Epithelial cell of esophagus (primary cell): ENCODE results near the gene IFNL1.

ENCODE experiments used
- DNase-seq: peaks from one replicate; pipeline ENCODE4 v3.0.0; 2010; ENCODE audit warnings: low read depth
- H3K4me3 ChIP-seq: 2 replicates; pipeline ENCODE4 v1.5.1; 2011; ENCODE audit warnings: mild to moderate bottlenecking, low read length, control low read depth
- CTCF ChIP-seq: IDR thresholded peaks from 2 replicates; pipeline ENCODE4 v1.5.1; 2011; ENCODE audit warnings: low read depth, mild to moderate bottlenecking, low read length, control low read depth, inconsistent platforms; ENCODE audit not compliant: insufficient read depth; ENCODE audit errors: missing control alignments

The IFNL1 gene

DNA sequence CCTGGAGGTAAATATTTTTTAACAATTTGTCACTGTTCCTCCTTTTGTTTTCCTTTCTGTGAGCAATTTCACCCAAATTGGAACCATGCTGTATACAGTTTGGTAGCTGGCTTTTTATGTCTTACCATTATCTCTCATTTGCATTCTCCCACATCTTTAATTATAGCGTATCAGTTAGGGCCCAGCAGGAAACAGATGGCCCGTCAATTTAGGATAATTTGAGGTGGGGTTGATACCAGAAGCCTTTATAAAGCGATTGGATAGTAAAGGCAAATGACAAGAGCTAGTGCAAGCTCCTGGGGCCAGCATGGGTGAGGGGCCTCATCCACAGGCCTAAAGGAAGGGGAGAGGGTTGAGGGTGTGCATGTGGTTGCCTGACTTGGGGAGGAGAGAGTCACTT lies 43.7 kb upstream of the IFNL1 start:
- no peak for TF ChIP-seq CTCF

DNA sequence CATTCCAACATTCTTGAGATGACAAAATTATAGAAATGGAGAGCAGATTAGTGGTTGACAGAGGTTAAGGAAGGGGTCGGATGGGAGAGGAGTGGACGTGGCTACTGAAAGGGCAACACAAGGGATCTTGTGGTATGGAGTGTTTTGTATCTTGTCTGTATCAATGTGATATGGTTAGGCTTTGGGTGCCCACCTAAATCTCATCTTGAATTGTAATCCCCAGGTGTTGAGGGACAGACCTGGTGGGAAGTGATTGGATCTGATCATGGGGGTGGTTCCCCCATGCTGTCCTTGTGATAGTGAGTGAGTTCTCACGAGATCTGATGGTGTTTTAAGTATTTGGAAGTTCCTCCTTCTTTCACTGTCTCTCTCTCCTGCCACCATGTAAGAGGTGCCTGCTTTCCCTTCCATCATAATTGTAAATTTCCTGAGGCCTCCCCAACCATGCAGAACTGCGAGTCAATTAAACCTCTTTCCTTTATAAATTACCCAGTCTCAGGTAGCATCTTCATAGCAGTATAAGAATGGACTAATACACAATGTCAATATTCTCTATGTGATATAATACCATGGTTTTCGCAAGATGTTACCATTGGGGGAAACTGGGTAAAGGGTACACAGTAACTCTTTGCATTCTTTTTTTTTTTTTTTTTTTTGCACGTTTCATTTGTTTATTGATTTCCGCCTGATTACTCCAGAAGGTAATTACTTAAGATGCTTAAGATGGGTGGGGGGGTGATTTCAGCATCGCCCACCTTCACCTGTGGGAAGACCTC lies 42.6 kb upstream of the IFNL1 start:
- DNase-seq: no peak
- H3K4me3 ChIP-seq: no peak overlapping the region
- TF ChIP-seq CTCF: no peak

More for the DNA sequence above, 43.7 kb upstream of the IFNL1 start:
- DNase-seq: no peak
- H3K4me3 ChIP-seq: no peak overlapping the region

DNA sequence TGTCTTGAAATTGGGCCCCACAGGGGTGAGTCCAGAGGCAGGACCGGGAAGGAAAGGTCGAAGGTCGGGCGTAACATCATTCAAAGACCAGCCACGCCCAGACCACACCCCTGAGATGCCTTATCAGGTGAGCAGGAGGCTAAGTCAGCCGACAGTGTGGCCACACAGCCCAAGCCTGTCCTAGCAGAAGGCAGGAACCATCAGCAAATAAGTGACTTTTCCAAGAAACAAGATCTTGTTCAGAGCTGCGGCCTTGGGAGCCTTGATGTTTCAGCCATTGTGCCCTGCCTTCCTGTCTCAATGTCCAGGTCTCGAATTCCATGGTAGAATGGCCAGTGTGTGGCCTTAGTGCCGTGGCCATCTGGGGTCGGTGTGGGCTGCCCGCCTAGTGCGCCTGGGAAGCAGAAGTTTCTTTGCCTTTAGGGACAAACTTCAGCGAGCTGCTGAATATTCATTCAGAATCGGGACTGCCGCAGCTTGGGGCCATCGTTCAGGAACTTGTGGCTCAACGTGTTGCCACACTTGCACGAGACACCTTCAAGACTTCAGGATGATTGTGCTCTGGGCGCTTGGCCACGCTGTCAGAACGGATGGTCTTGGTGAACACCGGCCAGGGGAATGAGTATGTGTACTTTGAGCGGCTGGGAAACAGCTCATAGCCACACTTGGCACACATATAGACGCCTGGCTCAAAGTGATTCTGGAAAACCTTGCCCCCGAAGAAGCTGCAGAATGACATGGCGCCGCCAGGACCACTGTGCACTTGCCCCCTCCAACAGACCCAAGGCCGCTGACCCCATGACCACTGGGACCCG lies 41.5 kb upstream of the IFNL1 start:
- no peak for TF ChIP-seq CTCF
- H3K4me3 ChIP-seq: no peak overlapping the region
- no peak for DNase-seq

DNA sequence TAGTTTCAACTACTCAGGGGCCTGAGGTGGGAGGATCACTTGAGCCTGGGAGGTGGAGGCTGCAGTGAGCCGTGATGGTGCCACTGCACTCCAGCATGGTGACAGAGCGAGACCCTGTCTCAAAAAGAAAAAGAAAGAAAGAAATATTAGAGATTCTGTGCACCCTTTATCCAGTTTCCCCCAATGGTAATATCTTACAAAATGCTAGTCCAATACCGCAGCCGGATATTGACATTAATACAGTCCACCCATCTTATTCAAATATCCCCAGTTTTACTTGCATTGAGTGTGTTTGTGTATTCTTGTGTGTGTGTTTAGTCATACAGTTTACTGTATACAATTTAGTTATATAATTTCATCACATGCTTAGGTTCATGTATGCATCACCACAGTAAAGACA lies 39.0 kb upstream of the IFNL1 start:
- DNase-seq: no peak
- H3K4me3 ChIP-seq: no peak overlapping the region
- no peak for TF ChIP-seq CTCF

- no peak overlapping the region for H3K4me3 ChIP-seq
- TF ChIP-seq CTCF: no peak
- no peak for DNase-seq
Measured at GRCh38 chr19:39261704-39262103, 34.5 kb upstream of the IFNL1 start.

- H3K4me3 ChIP-seq: no peak overlapping the region
- no peak for TF ChIP-seq CTCF
- DNase-seq: no peak
Measured at GRCh38 chr19:39262496-39262895, 33.7 kb upstream of the IFNL1 start.
